Naive thymus-derived CD8-positive, alpha-beta T cell (primary cell): ENCODE measurements around the gene GPSM3. TPM values are rescaled to one million over a fixed set of nuclear protein-coding genes. Genes with fewer than 3 reads are reported as not detected.

Source experiments
- ATAC-seq, 2 donors: fragments of 150-1000 bp; cut with Tn5 transposase in 1 of 2; sonication (Bioruptor Pico), chemical (Tn5 transposase) in 1 of 2; 1 replicate in 1 of 2; 2 replicates in 1 of 2; pipeline ENCODE4 v1.10.0; 2021; ENCODE audit warnings: mild to moderate bottlenecking in 2 of 2, moderate library complexity in 2 of 2
- POLR2A ChIA-PET: fragments of 350-600 bp; sonication (Branson Sonifier 250); formaldehyde crosslinking; loops from one replicate; lab custom pipeline; 2021; ENCODE audit warnings: antibody characterized with exemption; lab: Charles Lee
- DNase-seq, 10 donors: peaks; one replicate each; pipeline versions ENCODE4 v3.0.0 to v3.0.0-alpha.2; 2020 to 2022
- H3K27ac Mint-ChIP-seq, 10 donors: one replicate each; pipeline ENCODE4 v1.8.0; 2020 to 2022; ENCODE audit warnings: mild to moderate bottlenecking in 10 of 10, mixed read lengths in 10 of 10, moderate library complexity in 4 of 10, inconsistent platforms in 1 of 10
- H3K27me3 Mint-ChIP-seq, 5 donors: one replicate each; pipeline ENCODE4 v1.8.0; 2021 to 2022; ENCODE audit warnings: mixed read lengths in 5 of 5
- H3K36me3 Mint-ChIP-seq, 3 donors: one replicate each; pipeline ENCODE4 v1.8.0; 2020 to 2022; ENCODE audit warnings: mixed read lengths in 3 of 3, mild to moderate bottlenecking in 2 of 3, inconsistent platforms in 1 of 3
- H3K4me1 Mint-ChIP-seq, 4 donors: one replicate each; pipeline ENCODE4 v1.8.0; 2021 to 2022; ENCODE audit warnings: mixed read lengths in 4 of 4
- H3K4me3 Mint-ChIP-seq, 10 donors: one replicate each; pipeline ENCODE4 v1.8.0; 2020 to 2022; ENCODE audit warnings: mild to moderate bottlenecking in 10 of 10, mixed read lengths in 10 of 10, moderate library complexity in 6 of 10, inconsistent platforms in 1 of 10
- H3K9me3 Mint-ChIP-seq, 9 donors: one replicate each; pipeline ENCODE4 v1.8.0; 2020 to 2022; ENCODE audit warnings: mixed read lengths in 9 of 9, mild to moderate bottlenecking in 3 of 9, inconsistent platforms in 1 of 9, moderate library complexity in 1 of 9
- polyA plus RNA-seq, 3 donors: library from polyadenylated mRNA; unstranded; fragments of 300-500 nt; fragmentation: Illumina TruSeq; gene quantifications; one replicate each; pipeline ENCODE4 v1.2.3, GENCODE V29; 2021
- total RNA-seq, 8 experiments: library from RNA in 2 of 8; stranded (reverse) in 2 of 8; gene quantifications; one replicate each; pipeline ENCODE4 v1.2.3 and lab custom pipeline; 2021 to 2026

The GPSM3 gene
- total and polyA plus RNA-seq, 5 experiments from 2014 or later = 106 to 276 (median 144) TPM

GRCh38 chr6:32167761-32168262 is 24.6 kb downstream of the GPSM3 start:
- POLR2A ChIA-PET = no interaction called here
- no peak overlapping the region for H3K4me3 Mint-ChIP-seq
- no peaks in the 10 kb centered on the region for H3K27me3 Mint-ChIP-seq
- ATAC-seq (no peak), DNase-seq (peak in 1 of 10 donors; percentile 36)
- H3K9me3 Mint-ChIP-seq = no peaks in the 10 kb centered on the region
- peaks cover 7 to 43% (median 19%) of the 10 kb centered on the region in 4 donors for H3K4me1 Mint-ChIP-seq
- peaks cover 0 to 54% (median 5%) of the 10 kb centered on the region in 3 donors for H3K36me3 Mint-ChIP-seq
- H3K27ac Mint-ChIP-seq = peak overlapping the region in 8 of 10 donors; percentile 18 to 74 (median 58)

- peaks cover 3 to 39% (median 16%) of the 10 kb centered on the region in 4 donors for H3K4me1 Mint-ChIP-seq
- POLR2A ChIA-PET = no interaction called here
- no peaks in the 10 kb centered on the region for H3K9me3 Mint-ChIP-seq
- ATAC-seq (no peak), DNase-seq (peak in 1 of 10 donors; percentile 44)
- no peaks in the 10 kb centered on the region for H3K27me3 Mint-ChIP-seq
- no peak overlapping the region for H3K4me3 Mint-ChIP-seq
- peak overlapping the region in 3 of 10 donors; percentile 63 to 74 (median 66) for H3K27ac Mint-ChIP-seq
- H3K36me3 Mint-ChIP-seq = peaks cover 0 to 58% (median 5%) of the 10 kb centered on the region in 3 donors
Measured at GRCh38 chr6:32167154-32167760, 25.2 kb downstream of the GPSM3 start.

DNA sequence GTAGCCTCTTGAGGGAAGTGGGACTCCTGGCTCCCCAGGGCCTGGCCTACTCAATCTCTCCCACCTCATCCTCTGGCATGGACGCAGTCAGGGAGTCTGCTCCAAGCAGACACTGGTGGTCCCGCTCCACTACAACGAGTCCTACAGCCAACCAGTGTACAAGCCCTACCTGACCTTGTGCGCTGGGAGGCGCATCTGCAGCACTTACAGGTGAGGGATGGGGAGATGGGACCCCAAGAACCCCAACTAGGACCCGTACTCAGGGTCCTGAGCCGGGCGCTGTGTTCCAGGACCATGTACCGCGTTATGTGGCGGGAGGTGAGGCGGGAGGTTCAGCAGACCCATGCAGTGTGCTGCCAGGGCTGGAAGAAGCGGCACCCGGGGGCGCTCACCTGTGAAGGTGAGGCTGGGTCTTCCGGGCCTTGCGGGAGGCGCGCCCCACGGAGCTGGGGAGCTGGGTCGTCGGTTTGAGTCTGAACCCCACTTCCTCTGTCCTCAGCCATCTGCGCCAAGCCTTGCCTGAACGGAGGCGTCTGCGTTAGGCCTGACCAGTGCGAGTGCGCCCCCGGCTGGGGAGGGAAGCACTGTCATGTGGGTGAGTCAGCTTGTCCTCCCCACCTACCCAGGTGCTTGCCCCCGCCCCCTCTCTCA is 25.9 kb downstream of the GPSM3 start:
- peak overlapping the region in 1 of 10 donors; percentile 75 for H3K27ac Mint-ChIP-seq
- no peak overlapping the region for H3K4me3 Mint-ChIP-seq
- H3K4me1 Mint-ChIP-seq = peaks cover 3 to 39% (median 16%) of the 10 kb centered on the region in 4 donors
- peak in 1 of 10 donors; percentile 58 for DNase-seq
- POLR2A ChIA-PET = interaction anchor here (0.6 kb wide), 1 partner anchor 19 kb away, joined by 3 read pairs; no protein-coding TSS in a partner anchor
- H3K36me3 Mint-ChIP-seq = peaks cover 0 to 61% (median 5%) of the 10 kb centered on the region in 3 donors
- no peaks in the 10 kb centered on the region for H3K9me3 Mint-ChIP-seq
- no peak for ATAC-seq
- no peaks in the 10 kb centered on the region for H3K27me3 Mint-ChIP-seq

DNA sequence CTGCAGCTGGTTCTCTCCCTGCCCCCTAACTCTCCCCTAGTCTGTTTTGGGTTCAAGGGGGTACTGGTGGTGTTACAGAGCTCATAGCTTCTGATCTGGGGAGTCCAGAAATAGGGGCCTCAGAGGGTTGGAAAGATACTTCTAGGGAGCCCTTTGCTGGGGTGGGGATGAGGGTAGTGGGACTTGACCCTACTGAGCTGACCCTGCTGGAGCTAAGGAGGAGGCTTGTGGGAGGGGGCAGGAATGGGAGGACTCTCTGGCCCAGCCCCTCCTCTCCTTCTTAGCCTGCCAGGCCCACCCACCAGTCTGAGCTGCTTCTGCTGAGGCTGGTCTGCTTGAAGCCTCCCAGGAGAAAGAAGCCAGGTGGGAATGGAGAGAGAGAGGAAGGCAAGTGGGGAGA is 28.1 kb downstream of the GPSM3 start, which contains the start of gene EGFL8:
EGFL8 (plus strand) TSS at position 301 of the 400 bp plus-strand sequence. CDS start 1,571 bp downstream, outside the sequence.
- Mint-ChIP-seq H3K4me3 (no peak within 1 kb of the TSS), H3K4me1 (peaks cover 0 to 17% (median 6%) of the 10 kb centered on the region in 4 donors), H3K27ac (peak within 1 kb of the TSS in 6 of 10 donors; percentile 27 to 73 (median 50)), H3K36me3 (peaks cover 0 to 50% (median 0%) of the 10 kb centered on the region in 3 donors), H3K9me3 (no peaks in the 10 kb centered on the region), H3K27me3 (no peaks in the 10 kb centered on the region)
- no peak for ATAC-seq
- peak in 1 of 10 donors; percentile 46 for DNase-seq
- POLR2A ChIA-PET = interaction anchor here (0.7 to 1.8 kb wide), 5 partner anchors 12 to 54 kb away, joined by 3 to 10 read pairs (median 3); partner anchors contain the start of genes AGPAT1 and PBX2

- H3K4me1 Mint-ChIP-seq = peaks cover 0 to 14% (median 4%) of the 10 kb centered on the region in 4 donors
- H3K4me3 Mint-ChIP-seq = no peak overlapping the region
- ATAC-seq (no peak), DNase-seq (peak in 1 of 10 donors; percentile 7)
- no peaks in the 10 kb centered on the region for H3K9me3 Mint-ChIP-seq
- no peaks in the 10 kb centered on the region for H3K27me3 Mint-ChIP-seq
- POLR2A ChIA-PET = interaction anchor here (0.7 to 1.8 kb wide), 4 partner anchors 13 to 32 kb away, joined by 3 to 10 read pairs (median 3); partner anchors contain the start of genes AGPAT1 and PBX2
- H3K36me3 Mint-ChIP-seq = peaks cover 0 to 49% (median 0%) of the 10 kb centered on the region in 3 donors
- peak overlapping the region in 3 of 10 donors; percentile 27 to 53 (median 47) for H3K27ac Mint-ChIP-seq
Measured at GRCh38 chr6:32163559-32164258, 28.7 kb downstream of the GPSM3 start.

- peaks cover 21 to 34% (median 23%) of the 10 kb centered on the region in 4 donors for H3K4me1 Mint-ChIP-seq
- H3K27ac Mint-ChIP-seq = no peak overlapping the region
- no peaks in the 10 kb centered on the region for H3K27me3 Mint-ChIP-seq
- peaks cover 6 to 40% (median 8%) of the 10 kb centered on the region in 3 donors for H3K36me3 Mint-ChIP-seq
- no peak overlapping the region for H3K4me3 Mint-ChIP-seq
- no peak for DNase-seq
- POLR2A ChIA-PET = interaction anchor here (2.3 kb wide), 1 partner anchor 19 kb away, joined by 10 read pairs; no protein-coding TSS in a partner anchor
- no peak for ATAC-seq
- H3K9me3 Mint-ChIP-seq = no peaks in the 10 kb centered on the region
Measured at GRCh38 chr6:32158052-32158451, 34.4 kb downstream of the GPSM3 start.

DNA sequence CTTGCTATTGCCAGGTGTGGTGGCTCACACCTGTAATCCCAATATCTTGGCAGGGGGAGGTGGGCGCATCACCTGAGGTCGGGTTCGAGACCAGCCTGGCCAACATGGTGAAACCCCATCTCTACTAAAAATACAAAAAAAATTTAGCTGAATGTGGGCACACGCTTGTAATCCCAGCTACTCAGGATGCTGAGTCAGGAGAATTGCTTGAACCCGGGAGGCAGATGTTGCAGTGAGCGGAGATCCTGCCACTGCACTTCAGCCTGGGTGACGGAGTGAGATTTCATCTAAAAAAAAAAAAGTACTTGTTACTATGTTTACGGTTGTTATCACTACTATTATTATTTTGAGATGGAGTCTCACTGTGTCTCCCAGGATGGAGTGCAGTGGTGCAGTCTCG is 35.6 kb downstream of the GPSM3 start:
- ATAC-seq = no peak
- no peak overlapping the region for H3K27ac Mint-ChIP-seq
- H3K9me3 Mint-ChIP-seq = no peaks in the 10 kb centered on the region
- DNase-seq = peak in 1 of 10 donors; percentile 26
- H3K36me3 Mint-ChIP-seq = peaks cover 6 to 32% (median 8%) of the 10 kb centered on the region in 3 donors
- peaks cover 28 to 46% (median 34%) of the 10 kb centered on the region in 4 donors for H3K4me1 Mint-ChIP-seq
- POLR2A ChIA-PET = no interaction called here
- H3K4me3 Mint-ChIP-seq = no peak overlapping the region
- H3K27me3 Mint-ChIP-seq = no peaks in the 10 kb centered on the region

GRCh38 chr6:32154514-32155161 is 37.8 kb downstream of the GPSM3 start:
- H3K9me3 Mint-ChIP-seq = no peaks in the 10 kb centered on the region
- peak overlapping the region; percentile 87 to 99 (median 98) for H3K27ac Mint-ChIP-seq
- DNase-seq (peak; percentile 45 to 87 (median 66)), ATAC-seq (peak; percentile 61 to 73)
- H3K36me3 Mint-ChIP-seq = peaks cover 6 to 30% (median 8%) of the 10 kb centered on the region in 3 donors
- peak overlapping the region; percentile 88 to 100 (median 98) for H3K4me3 Mint-ChIP-seq
- peaks cover 0 to 13% (median 4%) of the 10 kb centered on the region in 5 donors for H3K27me3 Mint-ChIP-seq
- POLR2A ChIA-PET = interaction anchor here (0.8 to 1.6 kb wide), 6 partner anchors 22 to 690 kb away, joined by 3 to 9 read pairs (median 4); partner anchors contain the start of gene AGPAT1
- peaks cover 41 to 69% (median 49%) of the 10 kb centered on the region in 4 donors for H3K4me1 Mint-ChIP-seq

DNA sequence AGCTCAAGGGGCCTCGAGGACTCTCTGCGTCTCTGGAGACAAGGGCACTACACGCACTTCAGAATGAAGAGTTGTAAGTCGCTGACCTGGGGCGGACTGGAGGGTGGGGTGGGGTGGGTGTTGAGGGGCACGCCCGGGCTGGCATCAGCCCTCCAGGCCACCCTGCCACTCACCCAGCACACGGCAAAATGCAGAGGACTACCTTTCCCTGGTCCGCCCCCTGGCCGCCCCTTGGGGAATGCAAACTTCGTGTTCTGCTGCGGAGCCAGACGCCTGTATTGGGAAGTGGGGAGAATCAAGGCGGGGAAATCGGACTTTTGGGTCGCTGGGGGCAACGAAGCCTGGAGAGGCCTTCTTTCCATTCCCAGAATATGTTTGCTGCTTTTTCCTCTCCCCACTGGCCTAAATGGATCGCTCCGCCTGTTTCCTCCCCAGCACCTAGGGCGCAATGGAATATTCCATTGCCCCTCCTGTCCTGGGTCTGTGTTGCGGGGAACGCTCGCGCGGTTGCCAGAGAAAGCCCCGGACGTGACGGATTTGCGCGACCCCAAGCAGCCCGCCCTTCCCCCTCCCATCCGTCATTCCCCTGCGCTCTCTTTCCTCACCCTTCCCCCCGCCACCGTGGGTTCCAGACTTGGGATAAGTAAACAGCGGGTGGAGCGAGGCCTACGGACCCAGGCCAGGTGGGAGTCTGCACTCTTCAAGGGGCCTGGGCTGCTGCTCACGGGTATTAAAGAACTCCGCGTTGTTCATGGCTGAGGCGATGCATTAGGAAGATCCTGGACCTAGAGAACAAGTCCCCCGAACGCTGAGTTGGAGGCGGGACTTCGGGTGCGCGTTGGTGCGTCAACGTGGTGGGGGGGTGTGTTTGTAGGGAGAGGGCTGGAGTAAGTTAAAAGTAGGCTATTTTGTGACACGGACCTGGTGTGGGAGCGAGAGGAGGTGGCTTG is 38.6 kb downstream of the GPSM3 start, which contains the start of gene PPT2:
PPT2 (plus strand) TSS at position 578 of the 950 bp plus-strand sequence. CDS start 454 bp downstream, outside the sequence.
- ATAC-seq = peak; percentile 65 to 79
- peak within 1 kb of the TSS; percentile 88 to 100 (median 98) for H3K4me3 Mint-ChIP-seq

More for the DNA sequence above, 38.6 kb downstream of the GPSM3 start, which contains the start of gene PPT2:
- Mint-ChIP-seq H3K36me3 (peaks cover 6 to 24% (median 8%) of the 10 kb centered on the region in 3 donors), H3K27ac (peak within 1 kb of the TSS; percentile 87 to 99 (median 98)), H3K4me1 (peaks cover 45 to 73% (median 53%) of the 10 kb centered on the region in 4 donors), H3K27me3 (peaks cover 0 to 16% (median 4%) of the 10 kb centered on the region in 5 donors), H3K9me3 (no peaks in the 10 kb centered on the region)
- DNase-seq = peak; percentile 60 to 92 (median 83)
- POLR2A ChIA-PET = interaction anchor here (0.6 to 1.6 kb wide), 6 partner anchors 23 to 691 kb away, joined by 3 to 9 read pairs (median 4); partner anchors contain the start of gene AGPAT1
